Measurements from ENCODE around the gene CNPY3. TPM values are rescaled to one million over a fixed set of nuclear protein-coding genes. Genes with fewer than 3 reads are reported as not detected.

The CNPY3 gene
- total and polyA plus RNA-seq, 2 of the 13 experiments (the other 11 are each of a cell fraction or from before 2014, with no cell fraction given) = 42.3 to 60.2 TPM

DNA sequence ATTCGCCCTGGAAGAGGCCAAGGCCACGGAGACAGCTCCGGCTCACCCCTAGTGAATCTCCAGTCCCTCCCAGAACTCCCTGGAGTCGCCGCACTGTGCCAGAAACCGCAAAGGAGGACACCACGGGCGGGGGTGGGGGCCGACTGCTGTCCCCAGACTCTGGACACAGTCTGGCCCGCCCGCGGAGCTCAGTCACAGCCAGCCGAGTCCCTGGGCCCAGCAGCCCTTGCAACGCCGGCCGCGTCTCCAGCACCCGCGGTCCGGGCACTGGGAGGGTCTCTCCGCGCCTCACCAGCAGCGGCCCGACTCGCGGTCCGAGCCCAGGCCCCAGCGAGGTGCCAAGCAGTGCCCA, 49.2 kb downstream of the CNPY3 start (continued):
- TF ChIP-seq ZNF598 (CRISPR knock-in tag; IDR thresholded peaks at IDR 0.05; ENCODE audit: borderline replicate concordance) (no peak), ZNF256 (CRISPR knock-in tag; conservative IDR thresholded peaks at IDR 0.05) (no peak), JDP2 (CRISPR knock-in tag; IDR thresholded peaks at IDR 0.05; ENCODE audit: borderline replicate concordance) (no peak), SATB2 (CRISPR knock-in tag; IDR thresholded peaks at IDR 0.05) (no peak), GATA4 (IDR thresholded peaks at IDR 0.05; ENCODE audit: borderline replicate concordance, low read depth) (no peak), ZNF773 (CRISPR knock-in tag; IDR thresholded peaks at IDR 0.05; ENCODE audit: borderline replicate concordance) (peak; percentile 41; the same call in 1 of the 2 replicates), MTF1 (CRISPR knock-in tag; IDR thresholded peaks at IDR 0.05) (no peak), BORCS8-MEF2B (CRISPR knock-in tag; IDR thresholded peaks at IDR 0.05) (no peak), PHF5A (CRISPR knock-in tag; IDR thresholded peaks at IDR 0.05; ENCODE audit: low read depth, unreplicated experiment) (peak; percentile 17), CAMTA2 (CRISPR knock-in tag; IDR thresholded peaks at IDR 0.05; ENCODE audit: borderline replicate concordance) (no peak), ZNF44 (CRISPR knock-in tag; IDR thresholded peaks at IDR 0.05) (no peak), ZNF142 (CRISPR knock-in tag; IDR thresholded peaks at IDR 0.05) (peak; percentile 75), TCF7L2 (IDR thresholded peaks at IDR 0.05; ENCODE audit: low read depth, low read length) (no peak), U2AF1 (optimal IDR thresholded peaks at IDR 0.05; ENCODE audit: low read depth, low read length) (peak; percentile 56), ZNF749 (CRISPR knock-in tag; IDR thresholded peaks at IDR 0.05; ENCODE audit: borderline replicate concordance) (no peak), SNAPC4 (CRISPR knock-in tag; IDR thresholded peaks at IDR 0.05) (no peak), FOXP1 (IDR thresholded peaks at IDR 0.05) (no peak), FOXP1 (CRISPR knock-in tag; IDR thresholded peaks at IDR 0.05) (no peak), STAT6 (CRISPR knock-in tag; IDR thresholded peaks at IDR 0.05; ENCODE audit: borderline replicate concordance) (no peak)
